HG02610 (cell line): Measurements from ENCODE around the gene UBE2E1.
A peak's percentile ranks its signal among the peaks of the same experiment; 100 is the strongest.
"Not testable (repeated sequence)": the region's sequence is repeated elsewhere in the genome, so short reads cannot be mapped to it uniquely, and the experiment has no call there.

ENCODE experiments used
- ATAC-seq: cut with Tn5 transposase; IDR thresholded peaks from one replicate; pipeline ENCODE4 v1.9.1; 2021; ENCODE audit warnings: mild to moderate bottlenecking, moderate library complexity; ENCODE audit not compliant: unreplicated experiment

UBE2E1 gene

DNA sequence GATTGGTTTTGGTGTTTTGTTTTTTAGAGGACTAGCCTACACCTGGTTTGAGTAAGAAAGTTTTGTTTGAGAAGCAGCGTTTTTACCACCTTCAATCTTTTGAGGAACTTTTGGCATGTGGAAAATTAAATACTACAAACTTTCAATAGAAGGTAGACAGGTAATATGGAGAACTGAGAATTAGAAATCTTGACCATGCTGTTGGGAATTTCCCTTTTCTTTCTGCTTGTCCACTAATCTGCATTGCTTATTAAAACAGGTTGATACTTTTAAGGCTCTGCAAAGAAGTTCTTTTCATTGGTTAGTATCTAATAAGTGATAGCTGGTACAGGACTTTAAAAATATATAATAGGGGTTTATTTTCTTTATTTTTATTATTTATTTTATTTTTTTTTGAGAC is 31.9 kb downstream of the UBE2E1 start:
- peak; percentile 35 for ATAC-seq

DNA sequence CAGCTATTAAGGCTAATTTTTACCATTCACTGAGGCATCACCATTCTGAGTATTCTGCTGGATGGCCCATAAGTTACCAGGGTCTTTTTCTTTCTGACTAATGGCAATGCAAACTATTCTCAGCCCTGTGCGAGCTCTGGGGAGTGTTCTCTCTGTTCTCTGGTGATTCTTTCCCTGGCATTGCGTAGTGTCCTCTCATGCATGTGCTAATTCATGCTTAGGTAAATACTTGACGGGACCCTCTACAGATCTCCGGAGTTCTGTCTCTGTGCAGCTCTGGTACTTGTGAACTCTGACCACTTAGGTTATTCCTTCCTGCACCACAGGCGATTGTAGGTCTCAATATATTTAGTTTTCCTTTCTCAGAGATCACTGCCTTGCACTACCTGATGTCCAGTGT is 34.8 kb downstream of the UBE2E1 start:
- no peak for ATAC-seq

DNA sequence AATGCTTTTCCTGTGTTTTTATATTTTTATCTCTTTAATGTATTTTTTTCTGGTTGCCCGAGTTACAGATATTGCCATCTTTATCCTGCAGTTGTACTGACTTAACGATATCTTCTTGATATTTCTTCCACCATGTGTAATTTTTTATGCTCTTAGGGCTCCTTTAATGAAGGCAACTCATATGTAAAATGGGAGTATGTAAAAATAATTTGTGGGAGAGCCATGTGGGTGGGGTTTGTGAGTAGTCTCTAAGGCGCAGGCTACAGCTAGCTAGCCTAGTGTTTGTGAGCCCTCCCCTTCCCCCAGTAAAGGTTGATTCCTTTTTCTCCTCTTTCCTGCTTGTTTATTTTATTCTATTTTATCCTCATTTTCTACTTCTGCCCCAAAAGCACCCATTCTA is 38.1 kb downstream of the UBE2E1 start:
- no peak for ATAC-seq

DNA sequence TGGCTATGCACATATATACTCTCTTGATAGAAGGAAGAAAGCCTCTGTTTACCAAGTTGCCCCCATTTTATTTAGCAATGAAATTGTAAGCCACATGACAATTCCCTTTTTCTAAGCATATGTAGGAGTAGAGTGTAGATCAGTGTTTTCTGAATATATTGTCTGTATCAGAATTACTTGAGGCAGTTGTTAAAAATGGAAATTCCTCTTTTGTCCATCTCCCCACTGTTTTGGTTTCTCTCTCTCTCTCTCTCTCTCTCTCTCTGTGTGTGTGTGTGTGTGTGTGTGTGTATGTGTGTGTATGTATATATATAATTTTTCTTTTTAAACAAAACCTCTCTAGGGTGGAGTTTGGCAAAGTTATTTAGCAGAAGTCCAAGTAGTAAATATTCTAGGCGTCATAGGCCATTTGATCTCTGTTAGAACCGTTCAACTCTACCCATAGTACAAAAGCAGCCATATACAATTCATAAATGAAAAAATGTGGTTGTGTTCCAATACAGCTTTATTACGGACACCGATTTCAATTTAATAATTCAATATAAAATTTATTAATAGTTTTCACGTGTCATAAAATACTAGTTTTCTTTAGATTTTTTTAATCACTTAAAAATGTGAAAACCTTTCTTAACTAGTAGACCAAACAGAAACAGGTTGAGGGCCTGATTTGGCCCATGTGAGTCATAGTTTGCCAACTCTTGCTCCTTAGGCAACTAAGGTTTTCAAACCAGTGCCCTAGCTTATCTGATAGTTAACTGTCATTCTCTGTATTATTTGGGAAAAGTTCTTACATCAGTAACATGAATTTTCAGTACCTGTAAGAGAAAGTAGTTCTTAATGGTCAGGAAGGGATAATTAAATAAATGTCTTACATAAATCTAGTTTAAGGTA is 39.8 kb downstream of the UBE2E1 start:
- ATAC-seq: no peak

DNA sequence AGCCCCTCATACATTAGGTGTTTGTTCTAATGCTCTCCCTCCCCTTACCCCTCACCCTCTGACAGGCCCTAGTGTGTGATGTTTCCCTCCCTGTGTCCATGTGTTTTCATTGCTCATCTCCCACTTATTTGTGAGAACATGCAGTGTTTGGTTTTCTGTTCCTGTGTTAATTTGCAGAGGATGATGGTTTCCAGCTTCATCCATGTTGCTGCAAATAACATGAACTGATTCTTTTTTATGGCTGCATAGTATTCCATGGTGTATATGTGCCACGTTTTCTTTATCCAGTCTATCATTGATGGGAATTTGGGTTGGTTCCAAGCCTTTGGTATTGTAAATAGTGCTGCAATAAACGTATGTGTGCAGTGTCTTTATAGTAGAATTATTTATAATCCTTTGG is 43.7 kb downstream of the UBE2E1 start:
- not testable (repeated sequence) for ATAC-seq

DNA sequence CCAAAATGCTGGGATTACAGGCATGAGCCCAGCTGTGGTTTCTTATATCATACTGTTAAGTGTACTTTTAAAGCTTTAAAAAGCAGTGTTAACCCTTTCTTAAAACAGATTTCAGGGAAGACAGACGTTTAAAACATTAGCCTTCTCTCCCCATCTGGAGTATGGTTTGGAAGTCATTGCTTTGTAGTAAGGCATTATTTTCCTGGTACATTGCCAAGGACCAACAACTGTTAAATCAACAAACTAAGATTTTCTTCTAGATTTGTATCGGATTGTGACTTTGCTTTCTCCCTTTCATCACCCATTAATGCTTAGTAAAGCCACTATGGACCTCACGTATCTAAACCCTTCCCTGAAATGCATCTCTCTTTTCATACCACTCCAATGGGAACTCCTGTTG is 50.5 kb downstream of the UBE2E1 start:
- no peak for ATAC-seq

DNA sequence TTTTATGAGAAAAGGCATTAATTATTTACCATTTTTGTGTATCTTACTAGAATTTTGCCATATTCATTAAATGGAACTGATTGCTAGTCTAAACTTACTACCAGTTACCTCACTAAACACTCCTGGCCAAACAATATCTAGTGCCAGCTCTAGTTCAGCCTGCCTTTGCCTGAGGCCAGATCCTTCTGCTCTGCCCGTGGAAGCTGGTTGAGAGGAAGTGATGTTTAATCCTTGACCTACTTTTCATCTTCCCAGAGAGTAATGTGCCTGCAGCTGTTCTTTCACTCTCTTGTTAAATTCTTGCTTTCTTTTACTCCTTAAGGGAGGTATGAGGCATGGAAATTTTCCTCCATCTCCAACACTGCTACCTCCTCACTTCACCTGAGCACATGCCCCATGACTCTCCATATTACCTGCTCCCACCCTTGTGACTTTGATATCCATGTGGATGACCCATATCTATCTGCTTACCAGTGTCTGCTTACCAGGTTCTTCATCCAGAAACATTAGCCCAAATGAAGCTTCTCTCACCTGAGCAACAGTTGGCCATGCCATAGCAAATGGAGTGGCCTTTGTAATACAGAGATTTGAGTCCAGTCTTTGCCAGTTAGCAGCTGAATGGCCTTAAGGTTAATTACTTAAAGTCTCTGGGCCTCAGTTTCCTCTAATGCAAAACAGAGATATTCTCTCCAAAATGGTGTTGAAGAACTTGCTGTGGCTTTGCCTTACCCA is 53.4 kb downstream of the UBE2E1 start:
- ATAC-seq: no peak

DNA sequence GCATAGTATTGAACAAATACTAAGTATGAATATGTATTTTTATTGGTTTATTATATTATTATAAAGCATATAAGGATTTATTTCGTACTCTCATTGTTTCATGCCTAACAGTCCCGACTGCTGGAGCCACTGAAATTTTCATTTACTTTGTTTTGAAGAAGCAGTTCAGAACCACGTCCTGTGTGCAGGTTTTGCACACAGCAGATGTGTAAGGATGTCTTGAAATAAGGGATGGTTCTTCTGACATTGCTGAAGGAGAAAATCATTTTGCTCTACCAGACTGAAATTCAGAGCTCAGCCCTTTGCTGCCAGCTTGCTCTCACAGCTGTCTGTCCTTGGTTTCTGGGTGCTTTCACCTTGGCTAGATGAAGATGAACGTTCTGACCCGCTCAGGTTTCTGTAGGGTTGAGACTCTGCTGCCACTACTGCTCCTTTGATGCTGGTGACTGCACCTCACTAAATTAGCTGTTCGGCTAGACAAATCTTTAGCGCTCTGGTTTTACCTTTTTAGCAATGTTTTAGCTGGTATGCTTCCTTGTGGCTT is 54.2 kb downstream of the UBE2E1 start:
- ATAC-seq: no peak

DNA sequence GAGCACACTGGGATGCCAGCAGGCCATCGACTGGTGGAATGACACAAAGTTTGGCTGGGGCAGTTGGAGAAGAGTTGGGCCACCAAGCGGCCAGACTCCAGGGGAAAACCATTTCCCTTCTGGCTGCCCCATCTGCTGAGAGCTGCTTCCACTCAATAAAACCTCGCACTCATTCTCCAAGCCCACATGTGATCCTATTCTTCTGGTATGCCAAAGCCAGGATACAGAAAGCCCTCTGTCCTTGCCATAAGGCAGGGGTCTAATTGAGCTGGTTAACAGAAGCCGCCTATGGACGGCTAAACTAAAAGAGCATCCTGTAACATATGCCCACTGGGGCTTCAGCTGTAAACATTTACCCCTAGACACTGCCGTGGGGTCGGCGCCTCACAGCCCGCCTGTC is 55.9 kb downstream of the UBE2E1 start:
- ATAC-seq: no peak

DNA sequence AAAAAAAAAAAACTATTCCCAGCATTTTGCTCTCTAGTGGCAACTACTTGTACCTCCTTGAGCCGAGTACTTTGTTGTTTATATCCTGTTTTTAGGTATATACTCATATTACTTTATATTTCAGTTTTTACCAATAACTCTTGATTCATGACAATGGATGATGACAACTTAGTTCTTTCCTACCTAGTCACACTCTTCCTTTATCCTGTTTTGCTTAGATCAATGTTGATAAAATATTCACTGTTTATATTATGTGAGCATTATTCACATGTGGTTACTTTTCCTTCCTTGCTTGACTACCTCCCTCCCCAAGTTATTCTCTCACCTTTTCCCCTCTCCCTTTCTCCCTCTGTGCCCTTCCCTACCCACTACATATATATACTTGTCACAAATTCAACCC is 57.3 kb downstream of the UBE2E1 start:
- no peak for ATAC-seq

DNA sequence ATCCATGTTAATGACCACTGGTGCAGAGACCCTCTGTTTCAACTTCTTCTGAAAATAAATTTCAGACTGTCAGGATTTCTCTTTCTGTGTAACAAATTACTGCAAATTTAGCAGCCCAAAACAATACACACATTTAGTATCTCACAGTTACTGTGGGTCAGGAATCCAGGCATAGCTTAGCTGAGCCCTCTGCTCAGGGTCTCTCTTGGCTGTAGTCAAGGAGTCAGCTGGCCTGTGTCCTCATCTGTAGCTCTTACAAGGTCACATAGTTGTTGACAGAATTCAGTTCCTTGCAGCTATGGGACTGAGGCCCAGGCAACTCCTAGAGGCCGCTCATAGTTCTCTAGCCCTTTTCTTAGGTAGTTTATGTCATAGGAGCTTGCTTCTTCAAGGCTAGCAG is 59.2 kb downstream of the UBE2E1 start:
- no peak for ATAC-seq

DNA sequence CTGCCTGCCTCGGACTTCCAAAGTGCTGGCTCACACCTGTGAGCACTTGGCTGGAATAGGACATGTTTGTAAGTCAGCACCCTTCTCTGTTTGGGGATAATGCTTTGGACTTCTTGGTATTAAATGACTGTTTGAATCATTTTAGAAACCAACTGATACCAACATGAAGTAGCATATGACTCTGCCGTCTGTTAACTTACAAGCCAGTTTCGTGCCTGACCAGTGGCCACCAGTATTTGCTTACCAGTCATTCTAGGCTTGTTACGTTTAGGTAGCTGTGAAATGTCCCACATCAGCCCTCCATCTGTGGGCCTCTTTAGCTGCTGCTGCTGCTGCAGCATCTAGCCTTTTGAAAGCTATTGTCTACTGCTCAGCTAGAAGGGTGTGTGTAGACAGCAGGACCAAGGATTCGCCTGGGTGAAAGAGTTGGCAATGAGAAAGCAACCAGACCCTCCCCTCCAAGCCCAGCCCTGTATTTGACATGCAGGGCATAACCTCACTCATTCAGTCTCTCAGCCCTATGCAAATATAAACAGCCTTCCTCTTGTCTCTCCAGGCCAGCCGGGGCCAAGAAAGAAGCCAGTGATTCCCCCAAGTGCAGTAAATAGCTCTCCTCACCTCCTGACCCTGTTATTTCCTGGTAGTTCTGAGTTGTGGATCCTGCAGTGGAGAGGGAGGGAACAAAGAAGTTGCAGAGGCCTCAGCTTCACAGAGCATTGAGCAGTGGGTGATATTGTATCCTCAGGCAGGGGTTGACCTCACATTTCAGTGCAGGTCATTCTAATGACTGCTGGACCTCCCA is 60.0 kb downstream of the UBE2E1 start:
- peak; percentile 93 for ATAC-seq

DNA sequence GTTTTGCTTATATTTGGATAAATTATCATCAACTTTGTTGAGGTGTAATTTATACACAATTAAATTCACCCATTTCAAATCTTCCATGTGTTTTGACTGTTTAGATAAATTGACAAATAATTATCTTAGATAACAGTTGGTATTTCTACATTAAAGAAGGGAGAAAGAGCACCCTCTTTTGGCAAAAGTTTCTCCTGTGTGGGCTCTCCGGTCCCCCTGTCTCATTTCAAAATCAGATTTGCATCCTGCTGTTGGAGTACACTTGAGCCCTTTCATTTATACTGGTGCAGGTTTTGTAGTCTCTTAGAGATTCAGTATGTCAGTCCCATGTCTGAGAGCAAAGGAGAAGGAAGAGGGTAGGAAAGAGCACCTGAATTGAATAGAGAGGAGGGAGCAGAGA is 61.6 kb downstream of the UBE2E1 start:
- no peak for ATAC-seq

DNA sequence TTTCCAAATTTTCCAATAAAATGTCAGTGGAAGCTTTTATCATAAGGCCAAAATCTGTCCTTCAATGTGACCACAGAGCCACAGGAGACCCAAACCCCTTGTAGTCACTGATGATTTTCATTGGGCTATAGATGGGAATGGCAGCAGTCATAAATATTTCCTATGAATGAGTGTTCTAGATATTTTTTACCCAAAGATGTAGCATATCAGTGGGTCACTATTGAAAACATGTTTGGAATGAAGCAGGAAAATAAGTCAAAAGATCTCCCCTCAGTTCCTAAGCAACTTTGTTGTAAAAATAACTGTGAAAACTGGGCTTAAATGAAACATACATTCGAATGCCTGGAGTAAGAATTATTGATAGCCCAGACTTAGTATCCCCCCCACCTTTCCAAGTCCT is 62.1 kb downstream of the UBE2E1 start:
- ATAC-seq: no peak

DNA sequence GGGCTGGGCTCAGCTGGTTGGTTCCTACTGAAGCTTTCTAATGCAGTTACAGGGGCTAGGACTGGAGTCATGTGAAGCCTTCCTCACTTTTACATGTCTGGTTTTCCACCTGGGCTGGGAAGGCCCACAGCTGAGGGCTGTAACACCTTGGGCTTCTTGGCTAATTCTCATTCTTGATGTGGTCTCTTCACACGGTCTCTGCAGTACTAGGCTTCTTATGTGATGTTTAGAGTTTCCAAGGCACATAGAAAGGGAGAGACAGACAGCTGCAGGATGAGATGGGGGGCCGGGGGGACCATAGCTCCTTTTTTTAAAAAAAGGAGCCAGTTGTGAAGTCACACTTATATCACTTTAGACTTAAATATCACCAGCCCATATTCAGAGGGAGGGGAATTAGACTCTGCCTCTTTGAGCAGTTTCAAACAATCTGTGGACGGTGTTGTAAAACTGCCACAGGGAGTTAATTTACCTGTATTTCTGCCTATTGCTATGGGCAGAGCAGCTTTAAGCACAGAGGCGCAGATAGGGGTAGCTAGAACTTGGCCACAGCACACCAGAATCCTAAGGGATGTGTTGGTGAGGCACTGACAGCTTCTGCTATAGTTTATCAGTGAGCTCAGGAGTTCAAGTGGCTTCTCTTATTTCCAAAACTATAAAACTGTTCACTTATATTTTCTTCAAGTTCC is 64.4 kb downstream of the UBE2E1 start:
- no peak for ATAC-seq

DNA sequence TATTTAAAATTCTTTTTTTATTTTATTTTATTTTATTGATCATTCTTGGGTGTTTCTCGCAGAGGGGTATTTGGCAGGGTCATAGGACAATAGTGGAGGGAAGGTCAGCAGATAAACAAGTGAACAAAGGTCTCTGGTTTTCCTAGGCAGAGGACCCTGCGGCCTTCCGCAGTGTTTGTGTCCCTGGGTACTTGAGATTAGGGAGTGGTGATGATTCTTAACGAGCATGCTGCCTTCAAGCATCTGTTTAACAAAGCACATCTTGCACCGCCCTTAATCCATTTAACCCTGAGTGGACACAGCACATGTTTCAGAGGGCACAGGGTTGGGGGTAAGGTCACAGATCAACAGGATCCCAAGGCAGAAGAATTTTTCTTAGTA is 64.9 kb downstream of the UBE2E1 start:
- not testable (repeated sequence) for ATAC-seq

DNA sequence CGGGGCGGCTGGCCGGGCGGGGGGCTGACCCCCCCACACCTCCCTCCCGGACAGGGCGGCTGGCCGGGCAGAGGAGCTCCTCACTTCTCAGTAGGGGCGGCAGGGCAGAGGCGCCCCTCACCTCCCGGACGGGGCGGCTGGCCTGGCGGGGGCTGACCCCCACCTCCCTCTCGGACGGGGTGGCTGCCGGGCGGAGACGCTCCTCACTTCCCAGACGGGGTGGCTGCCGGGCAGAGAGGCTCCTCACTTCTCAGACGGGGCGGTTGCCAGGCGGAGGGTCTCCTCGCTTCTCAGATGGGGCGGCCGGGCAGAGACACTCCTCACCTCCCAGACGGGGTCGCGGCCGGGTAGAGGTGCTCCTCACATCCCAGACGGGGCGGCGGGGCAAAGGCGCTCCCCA is 65.6 kb downstream of the UBE2E1 start:
- ATAC-seq: not testable (repeated sequence)

DNA sequence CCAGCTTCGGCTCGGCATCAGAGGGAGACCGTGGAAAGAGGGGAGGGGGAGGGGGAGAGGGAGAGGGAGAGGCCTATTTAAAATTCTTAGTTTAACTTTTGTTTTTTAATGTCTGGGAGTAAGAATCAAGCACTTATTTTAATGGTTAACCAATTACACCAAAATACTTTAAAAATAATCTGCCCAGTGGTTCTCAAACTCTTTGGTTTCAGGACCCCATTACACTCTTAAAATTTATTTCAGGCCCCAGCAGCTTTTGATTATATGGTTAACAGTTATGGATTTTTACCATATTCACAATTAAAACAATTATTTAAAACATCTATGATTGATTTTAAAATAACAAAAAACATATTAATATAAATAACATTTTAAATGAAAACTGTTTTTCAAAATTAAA is 66.6 kb downstream of the UBE2E1 start:
- no peak for ATAC-seq

DNA sequence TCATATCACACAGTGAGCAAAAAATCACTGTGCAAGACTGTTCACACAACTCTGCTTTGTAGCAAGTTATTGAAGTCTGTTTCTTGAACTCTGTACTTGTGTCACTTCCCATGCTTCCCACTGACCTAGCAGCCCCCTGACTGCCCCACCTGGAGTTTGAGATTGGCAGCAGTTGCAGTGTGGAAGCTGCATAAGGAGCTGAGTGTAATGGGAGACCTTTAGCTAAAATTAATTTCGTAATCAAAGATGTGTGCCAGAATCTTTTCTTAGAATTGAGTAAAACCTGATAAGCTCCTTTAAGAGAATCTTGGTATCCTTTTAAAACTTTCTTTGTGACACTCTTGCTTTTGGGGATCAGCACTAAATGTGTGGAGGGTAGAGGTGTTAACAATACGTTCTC is 68.2 kb downstream of the UBE2E1 start:
- ATAC-seq: no peak

DNA sequence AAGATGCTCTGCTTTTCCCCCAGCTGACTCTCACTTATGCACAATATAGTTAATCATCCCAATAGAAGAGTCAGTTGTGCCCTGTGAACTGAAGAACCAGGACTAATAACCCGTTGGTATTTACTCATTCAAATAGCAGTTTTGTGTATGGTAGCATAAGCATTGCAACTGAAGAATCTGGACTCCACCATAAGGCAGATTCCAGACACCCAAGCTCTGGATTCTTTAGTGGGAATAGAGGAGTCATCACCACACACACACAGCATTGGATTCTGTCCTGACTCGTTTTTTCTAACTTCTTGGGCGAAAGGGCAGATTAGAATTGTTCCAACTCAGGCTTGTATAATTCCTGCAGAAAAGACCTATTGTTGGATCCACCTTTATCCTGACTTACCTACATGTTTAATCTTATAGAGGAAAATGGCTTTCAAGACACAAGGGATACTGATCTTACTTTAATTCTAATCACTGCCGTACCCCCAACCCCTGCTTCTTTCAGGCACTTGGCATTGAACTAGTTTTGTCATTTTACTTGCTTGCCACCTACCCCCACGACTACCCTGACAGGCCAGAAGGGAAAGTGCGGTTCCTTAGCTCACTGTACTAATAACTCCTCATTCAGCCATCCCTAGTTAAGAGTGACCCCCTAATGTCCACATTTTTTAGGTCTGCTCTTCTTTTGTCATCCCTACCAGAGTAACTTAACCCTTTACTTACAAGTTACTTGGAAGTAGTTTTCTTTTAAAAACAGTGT is 68.8 kb downstream of the UBE2E1 start:
- ATAC-seq: no peak
